NT2/D1 (cell line): ENCODE data around the gene MT1A.

ENCODE experiments used
- SUZ12 ChIP-seq: IDR thresholded peaks from 2 replicates; pipeline ENCODE4 v1.6.1; 2011; ENCODE audit not compliant: insufficient read length, insufficient read depth; ENCODE audit errors: extremely low read depth
- YY1 ChIP-seq: IDR thresholded peaks from 2 replicates; pipeline ENCODE4 v1.6.1; 2011; ENCODE audit not compliant: insufficient read length, insufficient read depth
- ZNF274 ChIP-seq: IDR thresholded peaks from 2 replicates; pipeline ENCODE4 v1.6.1; 2011; ENCODE audit warnings: mild to moderate bottlenecking, low read depth, low read length

- TF ChIP-seq YY1, result no peak
- TF ChIP-seq SUZ12, result no peak
- TF ChIP-seq ZNF274, result no peak
These were observed 20.3 kb upstream of the MT1A start for GRCh38 chr16:56618138-56618537.
